ENCODE data around the gene TRAK1.
"Not testable (repeated sequence)": the region's sequence is repeated elsewhere in the genome, so short reads cannot be mapped to it uniquely, and the experiment has no call there.

The TRAK1 gene

DNA sequence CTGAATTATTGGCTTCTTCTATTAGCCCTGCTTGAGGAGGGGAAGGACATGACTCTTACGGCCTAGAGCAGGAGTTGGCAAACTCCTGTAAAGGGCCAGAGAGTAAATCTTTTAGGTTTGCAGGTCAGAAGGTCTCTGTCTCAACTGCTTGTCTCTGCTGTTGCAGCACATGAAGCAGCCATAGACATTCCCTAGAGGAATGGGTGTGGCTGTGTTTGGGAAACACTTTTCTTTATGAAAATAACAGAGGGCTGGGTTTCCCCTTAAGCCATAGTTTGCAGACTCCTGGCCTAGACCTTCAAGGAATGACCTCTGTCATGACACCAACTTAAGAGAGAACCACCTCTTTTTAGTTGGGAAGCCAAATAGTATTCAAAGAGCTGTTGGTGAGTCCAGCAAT, 10.3 kb downstream of the TRAK1 start:
- Mint-ChIP-seq H3K4me3 (no peak overlapping the region), H3K36me3 (peaks cover 13% of the 10 kb centered on the region), H3K9me3 (no peaks in the 10 kb centered on the region), H3K27ac (no peak overlapping the region), H3K4me1 (peaks cover 12% of the 10 kb centered on the region)
- DNase-seq (ENCODE audit: low spot score in 2 of 2): no peak
- ATAC-seq: no peak

DNA sequence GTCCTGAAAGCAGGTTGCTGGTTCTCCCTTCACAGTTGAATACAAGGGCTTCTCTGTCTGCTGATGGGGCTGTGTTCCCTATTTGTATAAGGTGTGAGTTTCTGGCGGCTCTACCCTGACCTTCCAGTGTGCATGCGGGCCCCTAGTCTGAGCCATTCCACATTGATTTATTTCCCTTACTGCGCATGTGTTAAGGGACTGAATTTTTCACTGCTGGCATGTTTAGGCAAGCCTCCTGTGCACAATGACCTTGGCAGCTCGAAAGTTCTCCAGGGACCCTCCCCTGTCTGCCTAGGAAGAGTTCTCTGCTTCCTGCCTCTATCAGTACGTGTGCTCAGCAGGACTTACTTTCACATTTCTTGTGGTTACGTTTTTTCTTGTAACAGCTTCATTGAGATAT, 11.4 kb downstream of the TRAK1 start:
- Mint-ChIP-seq H3K9me3 (no peaks in the 10 kb centered on the region), H3K4me1 (peaks cover 7% of the 10 kb centered on the region), H3K27ac (no peak overlapping the region), H3K36me3 (peaks cover 13% of the 10 kb centered on the region), H3K4me3 (no peak overlapping the region)
- no peak for DNase-seq (ENCODE audit: low spot score in 2 of 2)
- ATAC-seq: no peak

DNA sequence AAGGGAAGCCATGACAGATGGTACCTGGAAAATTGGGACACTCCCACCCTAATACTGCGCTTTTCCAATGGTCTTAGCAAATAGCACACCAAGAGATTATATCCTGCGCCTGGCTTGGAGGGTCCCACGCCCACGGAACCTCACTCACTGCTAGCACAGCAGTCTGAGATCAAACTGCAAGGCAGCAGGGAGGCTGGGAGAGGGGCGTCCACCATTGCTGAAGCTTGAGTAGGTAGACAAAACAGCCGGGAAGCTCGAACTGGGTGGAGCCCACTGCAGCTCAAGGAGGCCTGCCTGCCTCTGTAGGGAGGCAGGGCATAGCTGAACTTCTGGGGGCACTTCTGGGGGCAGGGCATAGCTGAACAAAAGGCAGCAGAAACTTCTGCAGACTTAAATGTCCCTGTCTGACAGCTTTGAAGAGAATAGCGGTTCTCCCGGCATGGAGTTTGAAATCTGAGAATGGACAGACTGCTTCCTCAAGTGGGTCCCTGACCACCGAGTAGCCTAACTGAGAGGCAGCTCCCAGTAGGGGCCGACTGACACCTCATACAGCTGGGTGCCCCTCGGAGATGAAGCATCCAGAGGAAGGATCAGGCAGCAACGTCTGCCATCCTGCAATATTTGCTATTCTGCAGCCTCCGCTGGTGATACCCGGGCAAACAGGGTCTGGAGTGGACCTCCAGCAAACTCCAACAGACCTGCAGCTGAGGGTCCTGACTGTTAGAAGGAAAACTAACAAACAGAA, 12.9 kb downstream of the TRAK1 start:
- DNase-seq (ENCODE audit: low spot score in 2 of 2); H3K4me1 Mint-ChIP-seq; ATAC-seq; H3K36me3 Mint-ChIP-seq; H3K4me3 Mint-ChIP-seq; H3K27ac Mint-ChIP-seq; H3K9me3 Mint-ChIP-seq: not testable (repeated sequence)

DNA sequence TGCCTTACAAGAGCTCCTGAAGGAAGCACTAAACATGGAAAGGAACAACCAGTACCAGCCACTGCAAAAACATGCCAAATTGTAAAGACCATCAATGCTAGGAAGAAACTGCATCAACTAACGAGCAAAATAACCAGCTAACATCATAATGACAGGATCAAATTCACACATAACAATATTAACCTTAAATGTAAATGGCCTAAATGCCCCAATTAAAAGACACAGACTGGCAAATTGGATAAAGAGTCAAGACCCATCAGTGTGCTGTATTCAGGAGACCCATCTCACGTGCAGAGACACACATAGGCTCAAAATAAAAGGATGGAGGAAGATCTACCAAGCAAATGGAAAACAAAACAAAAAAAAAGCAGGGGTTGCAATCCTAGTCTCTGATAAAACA, 14.8 kb downstream of the TRAK1 start:
- H3K36me3 Mint-ChIP-seq; DNase-seq (ENCODE audit: low spot score in 2 of 2); ATAC-seq; H3K4me1 Mint-ChIP-seq; H3K27ac Mint-ChIP-seq; H3K9me3 Mint-ChIP-seq; H3K4me3 Mint-ChIP-seq: not testable (repeated sequence)

DNA sequence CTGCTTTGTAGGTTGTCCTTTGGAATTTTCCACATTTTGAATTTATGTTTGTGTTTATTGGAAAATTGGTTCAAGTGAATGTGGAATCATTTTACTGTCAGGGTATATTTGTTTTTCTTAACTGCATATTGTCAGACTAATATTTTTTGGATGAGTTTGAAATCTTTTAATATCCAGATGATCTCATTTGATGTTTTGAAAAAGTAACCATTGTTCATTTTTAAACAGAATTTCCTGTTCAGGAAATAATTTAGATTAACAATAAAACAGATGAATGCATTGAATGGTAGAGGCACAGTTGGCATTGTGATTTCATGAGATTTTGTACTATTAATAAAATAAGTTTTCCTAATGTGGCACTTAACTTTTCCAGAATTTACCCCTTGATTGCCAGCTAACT, 15.5 kb downstream of the TRAK1 start:
- ATAC-seq (no peak), DNase-seq (ENCODE audit: low spot score in 2 of 2) (no peak)
- Mint-ChIP-seq H3K9me3 (no peaks in the 10 kb centered on the region), H3K36me3 (no peaks in the 10 kb centered on the region), H3K4me3 (no peak overlapping the region), H3K27ac (no peak overlapping the region), H3K4me1 (no peaks in the 10 kb centered on the region)

DNA sequence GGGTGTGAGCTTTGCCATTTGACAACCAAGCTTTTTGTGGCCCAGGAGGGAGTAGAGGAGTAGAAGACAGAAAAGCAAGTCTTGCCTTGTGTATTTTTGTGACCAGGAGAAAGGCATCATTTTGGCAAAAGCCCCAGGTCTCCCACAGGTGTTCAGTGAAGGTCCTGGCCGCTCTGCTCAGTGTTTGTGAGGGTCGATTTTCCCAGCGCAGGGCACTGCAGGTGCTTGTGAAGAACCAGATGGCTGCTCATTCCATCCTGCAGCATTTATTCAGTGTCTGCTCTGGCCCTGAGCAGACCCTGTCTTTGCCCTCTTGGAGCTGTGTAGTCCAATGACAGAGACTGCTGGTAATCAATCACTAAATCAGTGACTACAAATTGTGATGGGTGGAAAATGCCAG, 19.5 kb downstream of the TRAK1 start:
- no peaks in the 10 kb centered on the region for H3K9me3 Mint-ChIP-seq
- ATAC-seq (no peak), DNase-seq (ENCODE audit: low spot score in 2 of 2) (no peak)
- H3K4me1 Mint-ChIP-seq: peaks cover 9% of the 10 kb centered on the region
- no peak overlapping the region for H3K4me3 Mint-ChIP-seq
- H3K36me3 Mint-ChIP-seq: no peaks in the 10 kb centered on the region
- H3K27ac Mint-ChIP-seq: no peak overlapping the region

DNA sequence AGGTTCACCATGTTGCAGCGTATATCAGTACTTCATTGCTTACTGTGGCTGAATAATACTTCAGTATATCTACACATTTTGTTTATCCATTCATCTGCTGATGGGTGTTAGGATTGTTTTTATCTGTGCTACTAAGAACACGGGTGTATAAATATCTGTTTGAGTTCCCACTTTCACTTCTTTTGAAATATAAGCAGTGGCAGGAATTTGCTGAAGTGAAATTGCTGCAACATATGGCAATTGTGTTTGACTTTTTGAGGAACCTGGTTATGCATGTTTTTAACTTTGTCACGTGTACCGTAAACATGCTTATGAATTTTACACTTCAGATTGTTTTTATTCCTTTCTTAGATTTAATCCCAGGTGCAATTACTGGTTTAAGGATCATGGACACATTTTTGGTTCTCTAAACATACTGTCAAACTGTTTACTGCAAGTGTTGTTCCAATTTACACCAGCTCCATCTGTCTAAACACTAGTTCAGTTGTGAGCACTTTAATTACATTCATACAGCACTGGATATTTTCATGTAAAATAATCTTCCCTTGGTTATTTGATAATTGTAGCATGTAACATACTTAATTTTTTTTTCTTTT, 23.1 kb downstream of the TRAK1 start:
- no peak for ATAC-seq
- H3K36me3 Mint-ChIP-seq: no peaks in the 10 kb centered on the region
- H3K4me1 Mint-ChIP-seq: peaks cover 27% of the 10 kb centered on the region
- H3K9me3 Mint-ChIP-seq: no peaks in the 10 kb centered on the region
- DNase-seq (ENCODE audit: low spot score in 2 of 2): no peak
- no peak overlapping the region for H3K4me3 Mint-ChIP-seq
- no peak overlapping the region for H3K27ac Mint-ChIP-seq

DNA sequence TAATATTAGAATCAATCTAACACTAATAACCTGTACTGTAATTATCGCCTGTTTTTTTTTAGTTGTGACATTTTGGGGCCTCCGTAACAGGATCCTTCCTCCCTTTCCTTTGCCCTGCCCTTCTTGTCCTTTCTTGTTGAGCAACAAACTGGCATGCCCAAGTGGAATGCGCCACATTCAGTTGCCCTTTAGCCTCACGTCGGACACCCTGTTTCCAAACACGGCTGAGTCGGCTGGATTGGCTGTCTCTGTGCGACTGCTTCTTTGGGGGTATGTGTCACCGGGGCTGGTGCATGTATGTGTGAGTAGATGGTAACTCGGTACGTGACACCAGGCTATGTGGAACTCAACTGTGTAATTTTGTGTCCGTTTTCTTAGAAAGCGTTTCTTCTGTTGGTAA, 24.1 kb downstream of the TRAK1 start:
- DNase-seq (ENCODE audit: low spot score in 2 of 2) (no peak), ATAC-seq (no peak)
- Mint-ChIP-seq H3K4me3 (no peak overlapping the region), H3K27ac (peak overlapping the region; percentile 61), H3K4me1 (peaks cover 37% of the 10 kb centered on the region), H3K9me3 (no peaks in the 10 kb centered on the region), H3K36me3 (no peaks in the 10 kb centered on the region)

DNA sequence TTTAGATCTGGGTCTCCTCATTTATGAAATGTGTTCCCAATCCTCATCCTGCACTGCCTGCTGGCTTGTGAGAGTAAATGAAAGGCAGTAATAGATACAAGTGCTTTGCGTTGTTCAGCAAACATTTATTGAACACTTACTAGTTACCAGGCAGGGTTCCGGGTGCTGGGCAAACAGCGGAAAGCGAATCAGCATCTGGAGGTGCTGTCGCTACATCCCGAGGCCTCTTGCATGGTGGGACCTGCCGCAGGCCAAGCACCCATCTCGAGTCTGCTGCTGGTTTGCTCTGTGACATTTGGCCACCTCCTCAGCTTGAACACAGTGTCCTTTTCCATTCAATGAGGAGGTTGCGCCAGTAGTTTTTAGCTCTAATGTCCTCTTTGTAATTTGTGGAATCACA, 24.8 kb downstream of the TRAK1 start:
- Mint-ChIP-seq H3K36me3 (no peaks in the 10 kb centered on the region), H3K4me3 (no peak overlapping the region), H3K27ac (peak overlapping the region; percentile 61), H3K9me3 (no peaks in the 10 kb centered on the region), H3K4me1 (peaks cover 38% of the 10 kb centered on the region)
- no peak for ATAC-seq
- DNase-seq (ENCODE audit: low spot score in 2 of 2): no peak

DNA sequence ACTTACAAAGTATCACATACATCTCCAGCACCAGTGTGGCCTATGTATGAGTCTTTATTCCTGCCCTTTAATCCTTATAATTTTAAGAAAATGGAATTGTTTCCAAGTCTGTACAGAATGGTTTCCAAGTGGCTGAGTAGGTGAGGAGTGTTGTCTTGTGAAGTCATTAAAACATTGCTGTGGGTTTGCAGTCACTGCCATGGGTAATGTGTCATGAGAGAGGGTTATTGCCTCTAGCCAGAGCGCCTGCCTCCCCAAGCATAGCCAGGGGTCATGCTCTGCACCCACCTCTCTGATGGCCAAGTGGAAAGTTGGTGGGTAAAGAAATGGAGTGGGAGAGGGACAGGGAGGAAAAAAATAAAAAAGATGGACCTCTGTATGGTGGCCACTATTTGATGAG, 25.3 kb downstream of the TRAK1 start:
- H3K4me3 Mint-ChIP-seq: no peak overlapping the region
- H3K4me1 Mint-ChIP-seq: peaks cover 38% of the 10 kb centered on the region
- DNase-seq (ENCODE audit: low spot score in 2 of 2) (no peak), ATAC-seq (no peak)
- no peaks in the 10 kb centered on the region for H3K9me3 Mint-ChIP-seq
- H3K36me3 Mint-ChIP-seq: no peaks in the 10 kb centered on the region
- peak overlapping the region; percentile 61 for H3K27ac Mint-ChIP-seq

DNA sequence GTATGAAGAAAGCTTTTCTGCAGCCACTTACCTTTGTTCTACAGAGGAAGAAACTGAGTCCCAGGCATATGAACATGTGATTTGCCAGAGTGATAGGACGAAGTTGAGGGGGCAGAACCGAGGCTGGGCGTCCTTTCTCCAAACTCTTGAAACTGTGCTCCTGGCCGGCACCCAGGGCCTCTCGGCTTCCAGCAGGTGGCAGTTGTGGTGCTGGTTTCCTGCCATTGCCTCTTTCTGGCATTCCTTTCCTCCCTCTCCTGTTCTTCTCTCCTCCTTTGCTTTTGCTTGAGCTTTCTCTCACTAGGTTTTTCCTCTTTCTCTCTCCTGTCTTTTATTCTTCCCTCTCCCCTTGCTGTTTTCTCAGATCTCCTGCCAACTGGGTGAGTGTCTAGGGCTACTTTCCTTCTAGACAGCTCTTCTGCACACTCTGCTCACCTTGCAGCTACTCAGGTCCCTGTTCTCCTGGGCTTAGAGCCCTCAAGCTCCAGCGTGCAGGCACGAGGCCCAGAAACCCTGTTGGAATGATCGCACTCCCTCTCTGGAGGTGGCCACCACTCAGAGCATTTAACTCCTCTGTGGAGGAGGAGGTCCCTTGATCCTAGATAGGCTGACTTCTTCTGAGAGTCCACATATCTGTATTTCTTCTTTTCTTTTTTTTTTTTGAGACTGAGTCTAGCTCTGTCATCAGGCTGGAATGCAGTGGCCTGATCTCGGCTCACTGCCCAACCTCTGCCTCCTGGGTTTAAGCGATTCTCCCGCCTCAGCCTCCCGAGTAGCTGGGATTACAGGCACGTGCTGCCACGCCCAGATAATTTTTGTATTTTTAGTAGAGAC, 26.2 kb downstream of the TRAK1 start:
- H3K4me1 Mint-ChIP-seq: peaks cover 38% of the 10 kb centered on the region
- no peaks in the 10 kb centered on the region for H3K9me3 Mint-ChIP-seq
- DNase-seq (ENCODE audit: low spot score in 2 of 2) (no peak), ATAC-seq (no peak)
- no peaks in the 10 kb centered on the region for H3K36me3 Mint-ChIP-seq
- H3K27ac Mint-ChIP-seq: peak overlapping the region; percentile 4
- no peak overlapping the region for H3K4me3 Mint-ChIP-seq

DNA sequence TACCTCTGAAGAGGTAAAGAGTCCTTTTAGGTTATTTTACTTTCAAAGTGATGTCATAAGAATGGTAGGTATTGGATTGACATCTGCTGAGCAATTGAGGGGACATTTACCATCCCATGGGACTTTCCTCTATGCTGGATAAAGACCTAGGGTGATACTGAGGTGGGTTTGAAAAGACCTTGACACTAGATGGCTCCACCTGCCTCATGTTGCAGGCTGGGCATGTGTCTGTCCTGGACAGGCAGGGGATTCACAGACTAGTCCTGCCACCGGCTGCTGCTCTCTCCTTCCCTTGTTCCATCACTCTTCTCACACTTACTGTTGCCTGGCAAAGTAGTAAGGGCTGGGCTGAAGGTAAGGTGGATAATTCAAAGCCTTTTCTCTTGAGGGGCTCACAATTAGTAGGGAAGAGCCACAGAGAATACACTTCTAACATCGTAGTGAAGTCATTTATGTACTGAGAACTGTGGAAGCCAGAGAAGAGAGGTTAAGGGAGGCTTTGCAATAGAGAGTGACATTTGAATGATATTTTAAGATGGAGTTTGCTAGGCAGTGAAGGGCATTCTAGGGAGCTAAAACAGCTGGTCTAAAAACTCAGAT, 27.7 kb downstream of the TRAK1 start:
- no peak overlapping the region for H3K4me3 Mint-ChIP-seq
- peak overlapping the region; percentile 6 for H3K27ac Mint-ChIP-seq
- H3K4me1 Mint-ChIP-seq: peaks cover 45% of the 10 kb centered on the region
- no peaks in the 10 kb centered on the region for H3K9me3 Mint-ChIP-seq
- DNase-seq (ENCODE audit: low spot score in 2 of 2): no peak
- peak; percentile 72 for ATAC-seq
- no peaks in the 10 kb centered on the region for H3K36me3 Mint-ChIP-seq

DNA sequence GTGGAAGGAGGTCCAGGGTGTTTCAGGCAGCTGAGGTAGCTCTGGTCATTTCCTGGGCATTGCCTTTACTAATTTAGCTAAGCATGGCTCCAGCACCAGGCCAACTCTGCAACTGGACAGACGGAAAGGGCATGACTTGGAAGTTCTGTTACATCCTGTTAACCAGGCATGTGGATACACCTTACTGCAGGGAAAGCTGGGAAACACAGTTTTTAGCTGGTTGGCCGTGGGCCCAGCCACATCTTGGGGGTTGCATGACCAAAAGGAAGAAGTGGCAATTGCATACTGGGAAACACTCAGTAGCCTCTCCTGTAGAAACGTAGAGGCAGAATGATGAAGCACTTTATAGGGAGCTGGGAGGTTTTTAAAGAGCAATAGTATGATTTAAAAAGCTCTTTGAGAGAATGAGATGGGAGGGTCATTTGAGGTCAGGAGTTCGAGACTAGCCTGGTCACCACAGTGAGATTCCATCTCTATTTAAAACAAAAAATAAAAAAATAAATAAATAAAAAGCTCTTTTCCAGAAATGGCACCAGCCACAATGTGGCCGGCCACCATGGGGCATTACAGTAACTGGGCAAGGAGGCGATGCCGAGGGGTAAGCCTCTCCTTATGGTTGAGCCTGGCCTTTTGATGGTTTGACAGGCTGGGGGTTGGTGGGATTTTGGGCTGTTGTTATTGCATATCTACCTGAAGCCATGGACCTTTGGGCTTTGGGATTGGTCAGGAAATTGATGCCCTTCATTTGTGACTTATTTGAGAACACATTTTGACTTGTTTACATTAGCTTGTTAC, 28.6 kb downstream of the TRAK1 start:
- no peaks in the 10 kb centered on the region for H3K36me3 Mint-ChIP-seq
- DNase-seq (ENCODE audit: low spot score in 2 of 2) (no peak), ATAC-seq (no peak)
- H3K9me3 Mint-ChIP-seq: no peaks in the 10 kb centered on the region
- H3K27ac Mint-ChIP-seq: peak overlapping the region; percentile 6
- H3K4me1 Mint-ChIP-seq: peaks cover 49% of the 10 kb centered on the region
- H3K4me3 Mint-ChIP-seq: no peak overlapping the region

DNA sequence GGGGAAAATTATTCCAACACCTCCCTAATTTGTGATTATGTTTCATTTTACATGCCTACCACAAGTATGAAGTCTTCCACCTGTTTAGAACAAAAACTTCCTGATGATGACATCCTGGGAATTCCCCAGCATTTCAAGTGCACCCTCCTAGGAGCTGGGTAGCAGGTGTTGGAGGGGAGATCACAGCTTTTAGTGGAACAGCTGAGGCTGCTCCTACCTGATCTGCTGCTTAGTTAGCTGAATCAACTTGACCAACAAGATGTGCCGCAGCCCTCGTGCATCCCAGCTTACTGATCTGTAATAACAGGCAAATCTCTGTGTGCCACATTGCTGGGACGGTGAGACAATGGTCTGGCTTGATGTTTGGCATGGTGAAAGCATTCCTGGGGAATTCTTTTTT, 29.7 kb downstream of the TRAK1 start:
- Mint-ChIP-seq H3K4me3 (no peak overlapping the region), H3K36me3 (peaks cover 8% of the 10 kb centered on the region), H3K27ac (no peak overlapping the region), H3K9me3 (no peaks in the 10 kb centered on the region), H3K4me1 (peaks cover 43% of the 10 kb centered on the region)
- no peak for ATAC-seq
- DNase-seq (ENCODE audit: low spot score in 2 of 2): no peak
